ENCODE results near the gene NEK7.
"Not testable (repeated sequence)": the region's sequence is repeated elsewhere in the genome, so short reads cannot be mapped to it uniquely, and the experiment has no call there.

NEK7 gene

GRCh38 chr1:198212675-198213074 is 55.9 kb downstream of the NEK7 start:
- no peak for DNase-seq

GRCh38 chr1:198214924-198215323 is 58.1 kb downstream of the NEK7 start:
- no peak for DNase-seq

- peak; percentile 27 for DNase-seq
Observed at GRCh38 chr1:198220428-198220827, 63.6 kb downstream of the NEK7 start.

GRCh38 chr1:198227010-198227409 is 70.2 kb downstream of the NEK7 start:
- DNase-seq: not testable (repeated sequence)

GRCh38 chr1:198227454-198227853 is 70.7 kb downstream of the NEK7 start:
- DNase-seq: not testable (repeated sequence)

GRCh38 chr1:198228925-198229324 is 72.1 kb downstream of the NEK7 start:
- no peak for DNase-seq

- DNase-seq: no peak
Observed at GRCh38 chr1:198231779-198232178, 75.0 kb downstream of the NEK7 start.

- no peak for DNase-seq
Observed at GRCh38 chr1:198232378-198232777, 75.6 kb downstream of the NEK7 start.

- no peak for DNase-seq
Observed at GRCh38 chr1:198232940-198233675, 76.3 kb downstream of the NEK7 start.

GRCh38 chr1:198234520-198235251 is 77.9 kb downstream of the NEK7 start:
- DNase-seq: no peak

GRCh38 chr1:198238121-198238520 is 81.3 kb downstream of the NEK7 start:
- DNase-seq: no peak

GRCh38 chr1:198241553-198241952 is 84.8 kb downstream of the NEK7 start:
- DNase-seq: no peak

GRCh38 chr1:198244772-198245171 is 88.0 kb downstream of the NEK7 start:
- DNase-seq: no peak

GRCh38 chr1:198245379-198245778 is 88.6 kb downstream of the NEK7 start:
- no peak for DNase-seq

GRCh38 chr1:198246337-198246736 is 89.5 kb downstream of the NEK7 start:
- DNase-seq: no peak

GRCh38 chr1:198253259-198253658 is 96.5 kb downstream of the NEK7 start:
- no peak for DNase-seq

- DNase-seq: no peak
Observed at GRCh38 chr1:198253668-198254067, 96.9 kb downstream of the NEK7 start.

GRCh38 chr1:198254521-198254920 is 97.7 kb downstream of the NEK7 start:
- DNase-seq: no peak

- no peak for DNase-seq
Observed at GRCh38 chr1:198254948-198255347, 98.2 kb downstream of the NEK7 start.

- no peak for DNase-seq
Observed at GRCh38 chr1:198255784-198256183, 99.0 kb downstream of the NEK7 start.

GRCh38 chr1:198258491-198258890 is 101.7 kb downstream of the NEK7 start:
- peak; percentile 44 for DNase-seq

GRCh38 chr1:198259333-198260074 is 102.7 kb downstream of the NEK7 start:
- DNase-seq: no peak

GRCh38 chr1:198261886-198262285 is 105.1 kb downstream of the NEK7 start:
- no peak for DNase-seq

GRCh38 chr1:198263186-198263585 is 106.4 kb downstream of the NEK7 start:
- no peak for DNase-seq
